Measurements from ENCODE around the gene TREML2.
A peak's percentile ranks its signal among the peaks of the same experiment; 100 is the strongest.
"Not testable (repeated sequence)": the region's sequence is repeated elsewhere in the genome, so short reads cannot be mapped to it uniquely, and the experiment has no call there.

Gene TREML2

DNA sequence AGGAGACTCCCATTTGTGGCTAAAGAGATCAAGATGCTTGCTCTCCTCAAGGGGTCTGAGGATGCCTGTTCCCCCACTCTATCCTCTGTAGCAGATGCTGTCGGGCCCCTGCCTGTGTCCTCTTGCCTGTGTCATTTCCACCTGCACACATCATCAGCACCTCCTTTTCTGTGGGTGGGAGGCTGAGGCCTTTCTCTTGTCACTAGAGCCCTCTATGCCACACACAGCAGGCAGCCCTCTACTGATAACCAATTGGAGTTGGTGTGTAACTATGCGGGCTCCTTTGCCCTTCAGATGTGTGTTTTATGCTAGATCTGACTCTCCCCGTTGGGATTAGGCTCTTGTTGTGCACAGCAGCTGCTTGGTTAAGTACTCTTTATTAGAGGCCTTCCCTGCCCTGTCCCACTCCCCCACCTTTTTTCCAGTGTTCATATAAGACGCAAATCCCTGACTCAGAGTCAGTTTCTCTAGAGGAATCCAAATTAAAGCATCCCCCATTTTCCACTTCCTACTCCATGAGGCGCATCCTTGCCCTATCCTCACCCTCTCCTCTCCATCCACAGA, 7.7 kb downstream of the TREML2 start:
- Mint-ChIP-seq H3K27ac (peak overlapping the region; percentile 79), H3K4me1 (peaks cover 69% of the 10 kb centered on the region), H3K27me3 (no peaks in the 10 kb centered on the region), H3K9me3 (peaks cover 18% of the 10 kb centered on the region), H3K36me3 (peaks cover 84% of the 10 kb centered on the region), H3K4me3 (no peak overlapping the region)
- CTCF ChIA-PET, result no interaction called here
- no peak for DNase-seq

DNA sequence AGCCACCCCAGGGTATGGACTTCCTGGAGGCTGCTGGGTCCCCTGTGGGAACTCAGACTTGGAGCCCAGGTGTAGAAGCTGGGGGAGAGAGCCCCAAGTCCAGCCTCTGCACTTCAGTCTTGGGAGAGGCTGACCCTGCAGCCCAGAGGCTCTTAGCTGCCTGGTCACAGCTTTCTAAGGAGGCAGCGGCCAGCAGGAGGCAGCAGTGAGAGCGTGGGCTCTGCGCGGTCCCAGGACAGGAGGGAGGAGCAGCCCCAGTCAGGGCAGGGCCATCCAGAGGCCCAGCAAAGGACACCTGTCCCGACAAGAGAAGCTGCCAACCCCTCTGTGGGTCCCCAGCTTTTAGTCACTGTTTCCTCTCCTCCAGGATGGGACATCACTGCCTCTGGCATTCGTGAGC, 9.4 kb downstream of the TREML2 start:
- Mint-ChIP-seq H3K27ac (no peak overlapping the region), H3K27me3 (no peaks in the 10 kb centered on the region), H3K9me3 (peaks cover 18% of the 10 kb centered on the region), H3K4me1 (peaks cover 69% of the 10 kb centered on the region), H3K36me3 (peaks cover 67% of the 10 kb centered on the region), H3K4me3 (no peak overlapping the region)
- no peak for DNase-seq
- CTCF ChIA-PET, result interaction anchor here (0.8 to 1.6 kb wide), 3 partner anchors 9 to 127 kb away, joined by 3 to 14 read pairs (median 6); no protein-coding TSS in a partner anchor

DNA sequence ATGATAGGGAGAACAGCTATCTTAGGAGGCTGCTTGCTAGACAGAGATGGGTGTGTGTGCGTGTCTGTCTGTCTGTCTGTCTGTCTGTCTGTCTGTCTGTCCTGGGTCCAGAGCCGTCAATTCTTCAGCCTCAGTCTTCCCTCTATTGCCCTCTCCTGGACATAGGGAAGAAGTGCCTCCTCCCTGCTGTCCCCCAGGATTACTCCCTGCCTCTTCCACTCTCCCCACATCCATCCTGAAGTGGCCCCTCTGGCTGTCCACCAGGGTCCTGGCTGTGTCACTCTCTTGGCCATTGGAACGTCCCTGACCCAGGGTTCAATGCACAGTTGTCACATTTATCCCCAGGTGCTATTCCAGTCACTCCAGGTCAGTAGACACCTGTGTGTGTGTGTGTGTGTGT, 10.2 kb downstream of the TREML2 start:
- Mint-ChIP-seq H3K27ac (no peak overlapping the region), H3K4me1 (peaks cover 69% of the 10 kb centered on the region), H3K36me3 (peaks cover 59% of the 10 kb centered on the region), H3K4me3 (no peak overlapping the region), H3K27me3 (no peaks in the 10 kb centered on the region), H3K9me3 (peaks cover 18% of the 10 kb centered on the region)
- DNase-seq, result no peak
- CTCF ChIA-PET, result interaction anchor here (1.0 kb wide), 1 partner anchor 8 kb away, joined by 3 read pairs; no protein-coding TSS in a partner anchor

DNA sequence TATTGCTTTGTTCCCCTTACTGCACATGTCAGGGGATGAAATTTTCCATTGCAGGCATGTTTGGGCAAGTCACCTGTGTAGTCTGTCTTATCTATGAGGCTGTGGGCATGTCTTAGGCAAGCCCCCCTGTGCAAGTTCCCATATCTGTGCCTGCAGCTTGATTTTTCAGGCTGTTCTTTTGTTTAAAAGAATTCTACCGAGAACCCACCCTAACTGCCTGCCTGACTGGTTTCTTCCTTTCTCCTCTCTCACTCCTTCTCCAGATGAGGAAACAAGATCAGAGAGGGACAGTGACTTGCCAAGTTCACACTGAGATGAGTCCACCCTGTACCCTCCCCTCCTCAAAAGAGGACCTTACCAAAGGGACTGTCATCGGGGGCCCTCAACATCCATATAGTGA, 11.0 kb downstream of the TREML2 start:
- CTCF ChIA-PET, result interaction anchor here (1.0 kb wide), 1 partner anchor 8 kb away, joined by 3 read pairs; no protein-coding TSS in a partner anchor
- Mint-ChIP-seq H3K27me3 (no peaks in the 10 kb centered on the region), H3K27ac (peak overlapping the region; percentile 37), H3K36me3 (peaks cover 51% of the 10 kb centered on the region), H3K4me3 (no peak overlapping the region), H3K4me1 (peaks cover 69% of the 10 kb centered on the region), H3K9me3 (peaks cover 18% of the 10 kb centered on the region)
- DNase-seq, result no peak

DNA sequence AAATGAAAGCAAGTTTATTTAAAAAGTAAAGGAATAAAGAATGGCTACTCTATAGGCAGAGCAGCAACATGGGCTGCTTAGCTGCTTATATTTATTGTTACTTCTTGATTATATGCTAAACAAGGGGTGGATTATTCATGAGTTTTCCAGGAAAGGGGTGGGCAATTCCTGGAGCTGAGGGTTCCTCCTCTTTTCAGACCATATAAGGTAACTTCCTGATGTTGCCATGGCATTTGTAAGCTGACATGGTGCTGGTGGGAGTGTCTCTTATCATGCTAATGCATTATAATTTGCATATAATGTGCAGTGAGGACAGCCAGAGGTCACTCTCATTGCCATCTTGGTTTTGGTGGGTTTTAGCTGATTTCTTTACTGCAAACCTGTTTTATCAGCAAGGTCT, 11.9 kb downstream of the TREML2 start:
- not testable (repeated sequence) for H3K4me3 Mint-ChIP-seq, H3K27ac Mint-ChIP-seq, H3K27me3 Mint-ChIP-seq, DNase-seq
- H3K9me3 Mint-ChIP-seq, result peaks cover 18% of the 10 kb centered on the region
- CTCF ChIA-PET, result interaction anchor here (1.0 kb wide), 1 partner anchor 179 kb away, joined by 3 read pairs; no protein-coding TSS in a partner anchor
- peaks cover 42% of the 10 kb centered on the region for H3K36me3 Mint-ChIP-seq
- H3K4me1 Mint-ChIP-seq, result peaks cover 62% of the 10 kb centered on the region

DNA sequence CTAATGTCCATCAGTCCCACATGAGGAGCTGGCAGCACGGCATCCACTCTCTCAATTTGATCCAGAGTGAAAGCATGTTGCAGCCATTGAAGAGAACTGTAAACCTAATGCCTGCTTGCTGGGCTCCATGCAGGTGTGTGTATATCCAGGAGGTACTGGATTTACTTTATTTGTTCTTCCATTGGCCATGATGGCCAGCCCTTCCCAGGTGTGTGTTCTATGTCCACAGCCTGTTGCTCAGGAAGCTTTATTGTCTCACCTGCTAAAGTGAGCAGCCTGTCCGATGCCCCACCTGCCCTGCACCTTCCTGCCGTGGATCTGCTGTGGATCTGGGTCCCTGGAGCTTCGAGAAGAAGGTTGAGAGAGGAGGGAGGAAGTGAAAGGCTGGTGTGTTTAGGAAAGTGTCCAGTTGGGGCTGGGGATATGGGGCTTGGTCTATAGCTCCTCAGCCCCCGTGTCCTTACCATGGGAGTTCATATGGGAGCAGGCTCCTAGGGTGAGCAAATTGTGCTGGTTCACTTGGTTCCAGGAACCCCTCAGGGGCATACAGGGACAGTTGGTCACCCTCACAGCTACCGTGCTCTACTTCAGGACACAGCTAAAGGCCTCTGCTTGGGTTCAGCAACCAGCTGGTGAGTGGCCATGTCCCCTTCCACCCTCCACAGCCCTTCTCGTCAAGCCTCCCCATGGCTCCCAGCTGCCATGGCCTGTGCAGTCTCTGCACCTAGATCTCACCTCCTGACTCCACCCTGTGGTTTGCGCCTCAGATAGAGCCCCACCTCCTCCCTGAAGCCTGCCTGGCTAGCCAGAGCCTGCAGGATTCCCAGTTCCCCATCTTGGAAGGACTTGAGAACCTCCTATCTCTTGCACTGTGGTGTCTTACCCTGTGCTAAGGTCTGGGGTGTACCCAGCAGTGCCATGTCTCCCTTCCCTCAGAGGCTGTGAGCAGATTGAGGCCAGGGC, 12.7 kb downstream of the TREML2 start:
- Mint-ChIP-seq H3K9me3 (peaks cover 18% of the 10 kb centered on the region), H3K36me3 (peaks cover 38% of the 10 kb centered on the region), H3K27me3 (no peaks in the 10 kb centered on the region), H3K4me3 (no peak overlapping the region), H3K27ac (peak overlapping the region; percentile 81), H3K4me1 (peaks cover 60% of the 10 kb centered on the region)
- CTCF ChIA-PET, result interaction anchor here (0.9 to 1.0 kb wide), 2 partner anchors 90 to 180 kb away, joined by 3 read pairs; no protein-coding TSS in a partner anchor
- no peak for DNase-seq

DNA sequence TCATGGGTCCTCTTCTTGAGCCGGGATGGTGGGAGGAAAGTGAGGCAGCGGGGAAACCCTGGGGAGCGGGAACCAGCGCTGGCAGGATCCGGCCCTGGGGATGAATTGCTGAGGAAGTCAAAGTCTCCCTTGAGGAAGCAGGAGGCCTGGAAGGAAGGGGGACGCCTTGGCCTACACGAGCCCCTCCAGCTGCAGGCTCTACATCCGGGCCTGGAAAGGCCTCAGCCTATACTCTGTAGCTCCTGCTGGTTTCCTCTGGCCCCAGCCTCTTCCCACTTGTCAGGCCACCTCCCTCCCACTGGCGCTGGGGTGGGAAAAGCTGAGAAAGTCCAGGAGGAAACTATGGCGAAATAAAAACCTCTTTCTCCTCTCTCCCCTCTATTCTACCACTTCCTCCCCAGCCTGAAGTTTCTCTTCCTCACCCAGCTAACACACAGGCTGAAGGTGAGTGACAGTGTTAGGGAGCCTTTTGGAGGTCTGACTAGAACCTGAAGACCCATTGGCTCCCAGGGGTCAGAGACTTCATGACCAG, 14.9 kb downstream of the TREML2 start:
- Mint-ChIP-seq H3K4me3 (no peak overlapping the region), H3K27ac (no peak overlapping the region), H3K9me3 (peaks cover 18% of the 10 kb centered on the region), H3K36me3 (peaks cover 22% of the 10 kb centered on the region), H3K4me1 (peaks cover 73% of the 10 kb centered on the region), H3K27me3 (peaks cover 3% of the 10 kb centered on the region)
- no peak for DNase-seq
- CTCF ChIA-PET, result interaction anchor here (0.6 to 1.2 kb wide), 3 partner anchors 14 to 147 kb away, joined by 3 to 4 read pairs (median 3); no protein-coding TSS in a partner anchor

DNA sequence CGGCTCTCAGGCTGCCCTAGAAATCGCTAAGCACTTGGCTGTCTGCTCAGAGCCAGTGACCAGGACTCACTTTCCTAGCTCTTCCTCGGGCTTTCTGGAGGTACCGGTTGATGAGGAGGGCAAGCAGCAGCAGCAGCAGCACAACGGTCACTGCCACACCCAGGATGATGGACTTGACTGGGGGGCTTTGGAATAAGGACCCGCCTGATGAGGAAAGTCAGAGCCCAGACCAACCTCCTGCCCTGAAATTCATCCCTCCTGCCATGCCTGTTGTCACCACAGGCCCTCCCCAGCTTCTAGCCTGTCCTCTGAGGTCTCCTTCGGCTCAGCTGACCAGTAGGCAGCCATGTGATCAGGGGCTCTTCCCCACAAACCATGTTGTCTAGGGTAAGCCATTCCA, 16.2 kb downstream of the TREML2 start:
- no peak for DNase-seq
- peaks cover 7% of the 10 kb centered on the region for H3K9me3 Mint-ChIP-seq
- H3K27me3 Mint-ChIP-seq, result peaks cover 11% of the 10 kb centered on the region
- CTCF ChIA-PET, result interaction anchor here (0.8 to 1.5 kb wide), 3 partner anchors 11 to 129 kb away, joined by 3 read pairs; no protein-coding TSS in a partner anchor
- no peak overlapping the region for H3K27ac Mint-ChIP-seq
- no peak overlapping the region for H3K4me3 Mint-ChIP-seq
- peaks cover 69% of the 10 kb centered on the region for H3K4me1 Mint-ChIP-seq
- peaks cover 10% of the 10 kb centered on the region for H3K36me3 Mint-ChIP-seq

DNA sequence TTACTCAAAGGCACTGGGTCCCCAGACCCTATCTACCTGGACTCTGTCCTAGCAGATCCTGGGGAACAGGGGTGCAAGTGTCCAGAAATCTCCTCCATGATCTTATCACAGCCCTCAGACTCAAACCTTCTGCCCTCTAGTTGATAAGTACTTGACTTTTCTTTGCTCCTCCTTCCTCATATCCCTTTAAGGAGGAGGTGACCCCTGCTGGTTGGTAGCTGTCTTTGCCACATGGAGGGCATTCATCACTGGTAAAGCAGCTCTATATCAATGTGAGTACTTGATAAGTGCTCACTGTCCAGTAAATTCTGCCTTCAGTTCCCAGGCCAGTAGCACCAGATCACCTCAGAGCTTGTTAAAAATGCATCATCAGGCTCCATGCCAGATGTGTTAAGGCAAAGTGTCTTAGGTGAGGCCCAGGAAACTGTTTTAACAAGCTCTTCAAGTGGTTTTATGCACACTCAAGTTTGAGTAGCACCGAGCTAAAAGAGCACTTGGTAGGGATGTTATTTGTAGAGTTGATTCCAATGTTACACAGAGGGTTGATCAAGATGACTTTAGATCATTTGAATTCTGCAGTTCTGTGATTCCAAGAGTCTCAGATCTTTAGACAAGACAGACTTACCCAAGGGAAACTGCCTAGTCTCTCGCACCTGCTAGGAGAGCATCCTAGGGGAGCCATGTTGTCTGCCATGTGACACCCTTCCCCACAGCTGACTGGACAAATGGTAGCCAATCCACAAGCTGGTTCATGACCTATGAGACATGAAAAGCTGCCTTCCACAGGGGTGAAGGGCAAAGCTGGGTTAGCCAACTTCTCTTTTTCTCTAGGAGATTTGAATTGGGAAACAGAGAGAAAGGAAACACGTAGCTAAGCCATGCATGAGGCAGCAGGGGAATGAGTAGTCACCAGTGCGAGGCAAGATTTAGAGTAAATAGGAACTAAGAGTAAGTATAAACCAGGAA, 18.6 kb downstream of the TREML2 start:
- CTCF ChIA-PET, result interaction anchor here (0.6 to 3.4 kb wide), 28 partner anchors 8 to 470 kb away, joined by 3 to 58 read pairs (median 5); partner anchors contain the start of genes NFYA and OARD1
- no peaks in the 10 kb centered on the region for H3K36me3 Mint-ChIP-seq
- no peak overlapping the region for H3K27ac Mint-ChIP-seq
- H3K4me3 Mint-ChIP-seq, result no peak overlapping the region
- peak; percentile 75 for DNase-seq
- no peaks in the 10 kb centered on the region for H3K9me3 Mint-ChIP-seq
- H3K4me1 Mint-ChIP-seq, result peaks cover 45% of the 10 kb centered on the region
- peaks cover 19% of the 10 kb centered on the region for H3K27me3 Mint-ChIP-seq

DNA sequence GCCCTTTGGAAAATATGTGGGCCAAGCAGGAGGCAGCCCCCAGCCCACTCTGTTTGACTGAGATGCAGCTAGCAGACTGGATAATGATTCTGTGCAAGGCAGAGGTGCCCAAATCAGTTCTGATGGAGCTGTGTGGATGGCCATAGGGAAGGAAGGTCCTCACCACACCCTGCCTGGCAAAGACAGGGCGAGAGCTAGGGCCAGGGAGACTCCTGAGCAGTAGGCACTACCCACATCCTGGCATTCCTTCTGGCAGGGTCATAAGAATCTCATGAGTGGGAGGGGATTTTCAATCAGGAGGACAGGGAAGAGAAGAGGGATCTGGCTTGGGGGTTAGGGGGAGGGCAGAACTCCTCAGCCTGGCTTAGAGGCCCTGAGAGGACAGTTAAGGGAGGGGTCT, 19.4 kb downstream of the TREML2 start:
- Mint-ChIP-seq H3K9me3 (no peaks in the 10 kb centered on the region), H3K27me3 (peaks cover 27% of the 10 kb centered on the region), H3K4me3 (no peak overlapping the region), H3K27ac (no peak overlapping the region), H3K36me3 (no peaks in the 10 kb centered on the region), H3K4me1 (peaks cover 37% of the 10 kb centered on the region)
- no peak for DNase-seq
- CTCF ChIA-PET, result interaction anchor here (0.6 to 3.4 kb wide), 18 partner anchors 11 to 471 kb away, joined by 3 to 58 read pairs (median 5); no protein-coding TSS in a partner anchor

DNA sequence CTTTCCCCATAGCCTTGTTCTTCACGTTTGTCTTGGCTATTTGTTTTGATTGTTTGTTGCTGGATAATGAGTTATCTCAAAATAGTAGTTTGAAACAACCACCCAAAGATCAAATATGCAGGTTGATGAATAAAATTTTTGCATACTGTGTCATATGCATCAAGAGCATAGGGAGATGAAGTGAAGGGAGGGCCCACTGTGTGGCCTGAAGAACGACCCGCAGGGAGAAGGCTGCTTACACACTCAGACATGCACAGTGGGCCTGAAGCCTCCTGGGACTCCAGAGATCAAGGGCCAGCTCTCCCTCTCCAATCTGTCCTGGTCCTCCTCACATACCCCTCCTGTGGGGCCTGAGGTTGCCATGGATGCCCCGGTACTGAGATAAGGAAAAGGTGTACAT, 21.8 kb downstream of the TREML2 start:
- Mint-ChIP-seq H3K27me3 (peaks cover 38% of the 10 kb centered on the region), H3K4me3 (no peak overlapping the region), H3K36me3 (no peaks in the 10 kb centered on the region), H3K9me3 (no peaks in the 10 kb centered on the region), H3K4me1 (peaks cover 19% of the 10 kb centered on the region), H3K27ac (no peak overlapping the region)
- CTCF ChIA-PET, result no interaction called here
- DNase-seq, result no peak

DNA sequence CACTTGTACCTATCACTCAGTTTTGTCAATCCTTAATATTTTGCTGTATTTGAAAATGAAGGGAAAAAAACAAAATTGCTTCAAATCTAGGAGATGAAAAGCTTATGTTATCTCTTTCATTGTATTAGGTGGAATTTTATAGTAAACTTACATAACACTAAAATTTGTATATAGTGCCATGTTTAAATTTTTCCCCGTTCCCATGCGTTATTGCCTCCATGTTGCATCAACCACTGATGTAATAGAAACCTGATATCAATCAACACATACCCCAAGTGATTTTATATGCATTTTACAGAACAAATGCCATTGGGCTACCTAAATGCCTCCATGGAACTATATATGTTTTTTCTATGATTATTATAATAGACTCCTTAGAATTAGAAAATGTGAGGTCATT, 23.3 kb downstream of the TREML2 start:
- Mint-ChIP-seq H3K9me3 (no peaks in the 10 kb centered on the region), H3K4me1 (peaks cover 16% of the 10 kb centered on the region), H3K27me3 (peaks cover 40% of the 10 kb centered on the region), H3K4me3 (no peak overlapping the region), H3K27ac (no peak overlapping the region), H3K36me3 (no peaks in the 10 kb centered on the region)
- CTCF ChIA-PET, result interaction anchor here (0.9 to 1.2 kb wide), 3 partner anchors 28 to 141 kb away, joined by 3 read pairs; no protein-coding TSS in a partner anchor
- no peak for DNase-seq

DNA sequence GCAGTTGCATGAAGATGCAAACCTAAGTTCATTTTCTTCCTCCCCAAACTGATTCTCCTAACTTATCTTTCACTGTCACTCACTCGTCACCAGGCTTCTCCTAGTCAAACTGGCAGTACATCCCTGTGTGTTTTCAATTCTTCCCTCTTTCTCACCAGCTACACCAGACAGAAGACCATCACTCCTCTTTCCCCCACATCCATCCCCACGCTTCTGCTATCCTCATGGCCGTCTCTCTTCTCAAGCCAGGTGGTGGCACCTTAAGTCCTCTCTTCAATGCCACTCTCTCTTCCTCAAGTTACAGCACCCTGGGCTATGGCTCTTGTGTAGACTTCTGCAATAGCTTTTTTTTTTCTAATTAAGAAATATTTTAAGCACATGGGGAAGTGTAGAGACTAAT, 23.7 kb downstream of the TREML2 start:
- Mint-ChIP-seq H3K27ac (no peak overlapping the region), H3K27me3 (peaks cover 38% of the 10 kb centered on the region), H3K4me1 (peaks cover 12% of the 10 kb centered on the region), H3K36me3 (no peaks in the 10 kb centered on the region), H3K4me3 (no peak overlapping the region), H3K9me3 (no peaks in the 10 kb centered on the region)
- DNase-seq, result no peak
- CTCF ChIA-PET, result interaction anchor here (0.9 to 1.2 kb wide), 2 partner anchors 28 to 141 kb away, joined by 3 read pairs; no protein-coding TSS in a partner anchor
